ENCODE measurements around the gene SKI. TPM values are rescaled to one million over a fixed set of nuclear protein-coding genes. Genes with fewer than 3 reads are reported as not detected.
A peak's percentile ranks its signal among the peaks of the same experiment; 100 is the strongest.

The SKI gene
- total and polyA plus RNA-seq, 9 of the 15 experiments (the other 6 are each of a cell fraction or from before 2014, with no cell fraction given): 0.10 to 60.5 (median 4.6) TPM

- TF ChIP-seq CREB3L1 (IDR thresholded peaks at IDR 0.05; ENCODE audit: borderline replicate concordance, low read depth) (peak; percentile 81), MXI1 (IDR thresholded peaks at IDR 0.05; ENCODE audit: low read depth, low read length) (peak; percentile 74; the same call in 1 of the 2 replicates), EP400 (IDR thresholded peaks at IDR 0.05) (peak; percentile 82), ATF4 (CRISPR knock-in tag; IDR thresholded peaks at IDR 0.05) (no peak), ZNF124 (CRISPR knock-in tag; IDR thresholded peaks at IDR 0.05) (no peak), MEF2A (IDR thresholded peaks at IDR 0.05; ENCODE audit: control insufficient read depth, low read depth, low read length) (no peak), JUN (IDR thresholded peaks at IDR 0.05; ENCODE audit: borderline replicate concordance, low read depth, low read length) (peak; percentile 55; the same call in 1 of the 2 replicates), JUN (CRISPR knock-in tag; IDR thresholded peaks at IDR 0.05; ENCODE audit: borderline replicate concordance) (no peak), MECOM (CRISPR knock-in tag; IDR thresholded peaks at IDR 0.05) (no peak), RHOXF2B (CRISPR knock-in tag; conservative IDR thresholded peaks at IDR 0.05) (no peak), CREB1 (IDR thresholded peaks at IDR 0.05) (peak; percentile 88), CREB1 (CRISPR knock-in tag; IDR thresholded peaks at IDR 0.05) (peak; percentile 90), RCOR1 (IDR thresholded peaks at IDR 0.05; ENCODE audit: borderline replicate concordance in 1 of 2, low read depth in 2 of 2, low read length in 2 of 2) (peak; percentile 11 to 46; a peak in 3 of 4 replicates), ESRRB (CRISPR knock-in tag; IDR thresholded peaks at IDR 0.05; ENCODE audit: borderline replicate concordance) (no peak), DEAF1 (CRISPR knock-in tag; IDR thresholded peaks at IDR 0.05) (no peak), PRMT5 (CRISPR knock-in tag; IDR thresholded peaks at IDR 0.05) (no peak), TAF9B (IDR thresholded peaks at IDR 0.05; ENCODE audit: partially characterized antibody) (peak; percentile 99), ATF1 (CRISPR knock-in tag; IDR thresholded peaks at IDR 0.05) (peak; percentile 40), ATF1 (tag; IDR thresholded peaks at IDR 0.05) (peak; percentile 91), PHF20 (IDR thresholded peaks at IDR 0.05; ENCODE audit: partially characterized antibody) (no peak), RNF219 (CRISPR knock-in tag; IDR thresholded peaks at IDR 0.05) (no peak), ZNF830 (CRISPR knock-in tag; IDR thresholded peaks at IDR 0.05) (no peak)
These were observed 38.4 kb upstream of the SKI start (continued) for GRCh38 chr1:2189459-2190425.

Measured in K562 (cell line).